Measurements from ENCODE around the gene SLC19A1.

Gene SLC19A1

DNA sequence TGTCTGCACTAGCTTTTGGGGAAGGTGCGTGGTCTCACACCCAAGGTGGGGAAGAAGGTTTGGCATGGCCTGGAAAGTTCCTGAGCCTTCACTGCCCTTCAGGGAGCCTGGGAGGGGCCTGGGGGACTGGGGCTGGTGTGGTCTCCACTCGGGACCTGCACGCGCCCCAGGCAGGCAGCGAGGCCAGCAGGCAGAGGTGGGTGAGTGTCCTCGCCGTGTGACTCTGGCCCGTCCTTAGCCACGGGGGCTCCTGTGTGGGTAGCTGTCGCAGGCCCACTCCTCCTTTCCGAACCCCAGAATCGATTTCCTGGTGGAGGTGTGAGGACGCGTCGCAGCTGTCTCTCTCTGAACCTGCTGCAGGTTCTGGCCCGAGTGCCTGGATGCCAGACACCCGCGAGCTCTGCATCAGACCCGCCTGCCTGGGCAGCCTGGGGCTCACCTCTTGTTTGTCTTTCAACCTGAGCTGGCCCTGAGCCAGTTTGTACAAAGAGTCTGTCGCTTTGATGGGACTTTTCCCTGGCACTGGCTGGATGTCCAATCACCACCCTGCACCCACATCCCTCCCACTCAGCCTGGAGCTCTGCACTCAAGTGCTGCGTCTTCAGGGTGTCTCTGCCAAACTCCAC, 36.0 kb upstream of the SLC19A1 start:
- no peak overlapping the region for H3K4me3 ChIP-seq (ENCODE audit: low read depth, low read length)
- no peak for DNase-seq (ENCODE audit: low read depth, low spot score)
- POLR2A ChIA-PET, result no interaction called here
- TF ChIP-seq CTCF (IDR thresholded peaks at IDR 0.05; ENCODE audit: insufficient read depth, low read length, missing control alignments), result no peak
- CTCF ChIA-PET, result interaction anchor here (0.9 kb wide), 1 partner anchor 14 kb away, joined by 3 read pairs; no protein-coding TSS in a partner anchor

GRCh38 chr21:45577801-45578175, 35.5 kb upstream of the SLC19A1 start:
- no peak for TF ChIP-seq CTCF (IDR thresholded peaks at IDR 0.05; ENCODE audit: insufficient read depth, low read length, missing control alignments)
- ChIA-PET CTCF (no interaction called here), POLR2A (no interaction called here)

DNA sequence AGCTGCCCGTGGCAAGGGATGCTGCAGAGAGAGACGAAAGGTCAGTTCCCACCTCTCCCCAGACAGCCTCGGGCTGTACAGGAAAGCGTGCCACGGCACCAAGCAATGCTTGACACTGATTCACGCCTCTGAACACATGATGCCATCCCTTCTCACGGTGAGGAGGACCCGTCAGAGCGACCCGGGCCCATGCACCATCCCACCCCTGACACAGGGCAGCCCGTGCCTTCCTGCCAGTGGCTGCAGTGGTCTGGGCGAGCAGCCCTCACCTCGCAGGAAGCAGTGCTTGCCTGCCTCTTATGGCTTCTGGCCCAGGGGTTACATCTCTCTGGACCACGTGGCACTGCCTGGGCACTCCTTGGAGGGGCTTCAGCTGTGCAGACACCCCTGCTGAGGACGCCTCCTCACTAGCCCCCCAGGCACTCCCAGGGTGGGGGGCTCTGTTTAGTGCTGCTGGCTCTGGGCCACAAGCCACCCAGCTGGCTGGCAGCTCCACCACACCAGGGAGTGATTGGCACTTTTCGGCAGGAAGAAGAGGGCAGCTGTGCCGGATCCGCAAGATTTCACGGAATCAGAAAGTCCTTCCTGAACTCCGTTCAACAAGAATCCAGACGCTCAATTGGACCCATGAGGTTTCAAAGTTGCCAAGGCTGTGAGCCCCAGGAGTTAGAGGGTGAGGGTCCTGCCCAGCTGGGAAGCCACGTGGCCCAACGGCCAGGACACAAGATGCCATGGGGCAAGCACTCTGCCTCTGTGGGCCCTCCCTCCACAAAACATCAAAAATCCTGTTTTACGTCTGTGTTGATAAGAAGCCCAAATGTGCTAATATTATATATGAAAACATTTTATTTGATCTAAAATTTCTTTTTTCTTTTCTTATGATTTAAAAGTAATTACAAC, 34.8 kb upstream of the SLC19A1 start:
- no peak overlapping the region for H3K4me3 ChIP-seq (ENCODE audit: low read depth, low read length)
- POLR2A ChIA-PET, result no interaction called here
- DNase-seq (ENCODE audit: low read depth, low spot score), result no peak
- no peak for TF ChIP-seq CTCF (IDR thresholded peaks at IDR 0.05; ENCODE audit: insufficient read depth, low read length, missing control alignments)
- CTCF ChIA-PET, result interaction anchor here (1.2 to 3.0 kb wide), 2 partner anchors 20 to 21 kb away, joined by 6 to 18 read pairs; no protein-coding TSS in a partner anchor

More at GRCh38 chr21:45577801-45578175, 35.5 kb upstream of the SLC19A1 start:
- no peak overlapping the region for H3K4me3 ChIP-seq (ENCODE audit: low read depth, low read length)
- no peak for DNase-seq (ENCODE audit: low read depth, low spot score)

DNA sequence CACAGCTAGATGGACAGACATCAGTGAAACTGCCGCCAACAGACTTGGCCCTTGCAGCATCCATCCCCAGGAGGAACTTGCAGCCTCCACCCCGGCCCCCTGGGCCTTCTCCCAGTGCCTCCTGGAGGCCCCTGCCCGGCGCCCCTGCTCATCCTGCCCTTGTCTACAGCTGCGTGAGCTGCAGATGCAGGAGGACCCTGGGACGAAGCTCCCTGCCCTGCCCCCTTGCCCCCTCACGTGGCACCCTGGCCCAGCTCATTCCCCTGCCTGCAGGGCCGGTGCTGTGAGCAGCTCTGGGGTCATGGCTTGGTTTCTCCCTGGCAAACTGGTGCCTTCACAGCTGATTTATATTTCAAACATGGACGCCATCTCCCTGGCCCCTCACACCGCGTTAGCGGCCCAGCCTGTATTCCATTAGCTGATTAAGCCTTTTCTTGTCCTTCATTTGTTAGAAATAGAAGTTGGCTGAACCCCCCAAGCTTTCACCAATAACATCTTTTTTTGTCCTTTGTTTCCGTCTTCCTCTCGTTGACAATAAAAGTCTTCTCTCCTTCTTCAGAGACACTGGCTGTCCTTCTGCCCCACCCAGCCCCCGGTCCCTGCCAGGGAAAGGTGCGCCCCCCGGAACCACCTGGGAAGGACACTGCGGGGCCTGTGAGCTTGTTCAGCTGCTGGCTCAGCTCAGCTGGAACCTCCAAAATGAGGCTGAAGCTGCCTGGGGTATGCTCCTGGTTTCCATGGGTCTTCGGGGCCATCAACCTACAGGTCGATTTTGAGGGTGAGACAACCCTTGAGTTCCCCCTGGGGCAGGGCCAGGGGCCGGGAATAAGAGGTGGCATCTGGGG, 34.0 kb upstream of the SLC19A1 start:
- POLR2A ChIA-PET, result no interaction called here
- CTCF ChIA-PET, result interaction anchor here (1.2 to 3.0 kb wide), 3 partner anchors 20 to 21 kb away, joined by 6 to 18 read pairs (median 10); no protein-coding TSS in a partner anchor
- no peak for DNase-seq (ENCODE audit: low read depth, low spot score)
- H3K4me3 ChIP-seq (ENCODE audit: low read depth, low read length), result no peak overlapping the region
- TF ChIP-seq CTCF (IDR thresholded peaks at IDR 0.05; ENCODE audit: insufficient read depth, low read length, missing control alignments), result no peak

- POLR2A ChIA-PET, result no interaction called here
- no peak for TF ChIP-seq CTCF (IDR thresholded peaks at IDR 0.05; ENCODE audit: insufficient read depth, low read length, missing control alignments)
- no peak overlapping the region for H3K4me3 ChIP-seq (ENCODE audit: low read depth, low read length)
- CTCF ChIA-PET, result interaction anchor here (1.2 to 3.0 kb wide), 3 partner anchors 9 to 22 kb away, joined by 4 to 18 read pairs (median 10); no protein-coding TSS in a partner anchor
- no peak for DNase-seq (ENCODE audit: low read depth, low spot score)
Observed at GRCh38 chr21:45575304-45575992, 33.2 kb upstream of the SLC19A1 start.

Data from AG04449 (cell line).